Pancreas (tissue), 10 donors: ENCODE results near the gene OGDH. TPM values are rescaled to one million over a fixed set of nuclear protein-coding genes. Genes with fewer than 3 reads are reported as not detected.

Experiments used
- ATAC-seq, 4 donors: fragments of 200-7000 bp; cut with Tn5 transposase; one replicate each; pipeline versions ENCODE4 v1.8.0 to v1.9.1; 2020; ENCODE audit warnings: mild to moderate bottlenecking in 4 of 4, moderate library complexity in 4 of 4
- DNase-seq, 6 donors: peaks; one replicate each; pipeline ENCODE4 v3.0.0-alpha.2; 2020
- FAIRE-seq: peaks from 2 replicates; lab custom pipeline; 2012; peaks lifted over from hg19 to GRCh38; lab: Jason Lieb, UNC
- H3K27ac ChIP-seq, 4 donors: fragments of 200-600 bp; sonication (generic); 1 replicate in 3 of 4; 2 replicates in 1 of 4; pipeline versions ENCODE4 v1.5.0 to v1.8.0; 2020
- H3K27me3 ChIP-seq, 4 donors: fragments of 200-600 bp; one replicate each; pipeline ENCODE4 v1.8.0; 2021
- H3K36me3 ChIP-seq, 3 donors: fragments of 200-600 bp; sonication (generic) in 1 of 3; one replicate each; pipeline versions ENCODE4 v1.5.0 to v1.8.0; 2020 to 2021
- H3K4me1 ChIP-seq, 3 donors: fragments of 200-600 bp; one replicate each; pipeline ENCODE4 v1.8.0; 2021
- H3K4me3 ChIP-seq, 4 donors: fragments of 200-600 bp; sonication (generic) in 2 of 4; one replicate each; pipeline versions ENCODE4 v1.5.0 to v1.8.0; 2020 to 2021
- H3K9me3 ChIP-seq, 4 donors: fragments of 200-600 bp; one replicate each; pipeline ENCODE4 v1.8.0; 2021
- WGBS, 2 donors: extraction: QIAGEN DNeasy Blood & Tissue Kit; methylation state at CpG; one replicate each; pipeline ENCODE4 v1.1.7; 2013; 5-methylcytosine and 5-hydroxymethylcytosine counted together
- intact Hi-C, 3 donors: fragments of 100-400 bp; cut with DNase I; formaldehyde crosslinking; loops; one replicate each; pipeline versions ENCODE4 v1.11.1 to v1.14.2; 2022
- polyA plus RNA-seq, 2 donors: library from polyadenylated mRNA; stranded (reverse); fragments of 200-250 nt; gene quantifications; one replicate each; pipeline ENCODE4 v1.2.3, GENCODE V29; 2013
- total RNA-seq, 6 donors: library from RNA; stranded (reverse); fragmentation: NEBNext Ultra II Directional in 4 of 6; extraction: Animal tissue kit (Norgen Biotek cat#: 25700) in 4 of 6; gene quantifications; one replicate each; pipeline versions ENCODE4 v1.2.1 to v1.2.4, GENCODE V29; 2021 to 2023
- TF ChIP-seq, protein P1 (sequence below), 4 donors: fragments of 200-600 bp; sonication (generic) in 3 of 4; IDR thresholded peaks; one replicate each; pipeline versions ENCODE4 v1.5.0 to v1.8.0; 2021; ENCODE audit warnings: antibody characterized with exemption in 4 of 4
- donor health status: healthy with polysubstance abuse.
- donor health status: DM: no; HTN: no; CAD: no; lungs with moderate emphysema.
- donor health status: DM: no; HTN: no; CAD: no.
- donor health status: control.
- donor health status: control.
- donor health status: Bipolar disorder and iron deficiency.
- donor health status: DM: yes; HTN: yes; CAD: no.
- donor health status: DM: no; HTN: no; CAD: no.
- donor health status: DM: no; HTN: no; CAD: no.
- donor health status: DM: yes; HTN: yes; CAD: no.

The OGDH gene
- total and polyA plus RNA-seq, 8 donors: 18.4 to 49.2 (median 29.0) TPM

- TF ChIP-seq, protein P1, sequence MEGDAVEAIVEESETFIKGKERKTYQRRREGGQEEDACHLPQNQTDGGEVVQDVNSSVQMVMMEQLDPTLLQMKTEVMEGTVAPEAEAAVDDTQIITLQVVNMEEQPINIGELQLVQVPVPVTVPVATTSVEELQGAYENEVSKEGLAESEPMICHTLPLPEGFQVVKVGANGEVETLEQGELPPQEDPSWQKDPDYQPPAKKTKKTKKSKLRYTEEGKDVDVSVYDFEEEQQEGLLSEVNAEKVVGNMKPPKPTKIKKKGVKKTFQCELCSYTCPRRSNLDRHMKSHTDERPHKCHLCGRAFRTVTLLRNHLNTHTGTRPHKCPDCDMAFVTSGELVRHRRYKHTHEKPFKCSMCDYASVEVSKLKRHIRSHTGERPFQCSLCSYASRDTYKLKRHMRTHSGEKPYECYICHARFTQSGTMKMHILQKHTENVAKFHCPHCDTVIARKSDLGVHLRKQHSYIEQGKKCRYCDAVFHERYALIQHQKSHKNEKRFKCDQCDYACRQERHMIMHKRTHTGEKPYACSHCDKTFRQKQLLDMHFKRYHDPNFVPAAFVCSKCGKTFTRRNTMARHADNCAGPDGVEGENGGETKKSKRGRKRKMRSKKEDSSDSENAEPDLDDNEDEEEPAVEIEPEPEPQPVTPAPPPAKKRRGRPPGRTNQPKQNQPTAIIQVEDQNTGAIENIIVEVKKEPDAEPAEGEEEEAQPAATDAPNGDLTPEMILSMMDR (IDR thresholded peaks at IDR 0.05): no peak
- Histone ChIP-seq H3K27ac (no peak overlapping the region), H3K4me3 (no peak overlapping the region), H3K36me3 (peaks cover 0 to 6% (median 0%) of the 10 kb centered on the region in 3 donors), H3K9me3 (no peaks in the 10 kb centered on the region), H3K27me3 (no peaks in the 10 kb centered on the region), H3K4me1 (no peaks in the 10 kb centered on the region)
- ATAC-seq: no peak
- intact Hi-C loops: no loop called here
- WGBS, 2 donors: 82 to 84% methylated on average over 9 of the region's 9 CpGs
- FAIRE-seq: no peak
- no peak for DNase-seq
Observed at GRCh38 chr7:44665531-44666213, 59.2 kb downstream of the OGDH start.

DNA sequence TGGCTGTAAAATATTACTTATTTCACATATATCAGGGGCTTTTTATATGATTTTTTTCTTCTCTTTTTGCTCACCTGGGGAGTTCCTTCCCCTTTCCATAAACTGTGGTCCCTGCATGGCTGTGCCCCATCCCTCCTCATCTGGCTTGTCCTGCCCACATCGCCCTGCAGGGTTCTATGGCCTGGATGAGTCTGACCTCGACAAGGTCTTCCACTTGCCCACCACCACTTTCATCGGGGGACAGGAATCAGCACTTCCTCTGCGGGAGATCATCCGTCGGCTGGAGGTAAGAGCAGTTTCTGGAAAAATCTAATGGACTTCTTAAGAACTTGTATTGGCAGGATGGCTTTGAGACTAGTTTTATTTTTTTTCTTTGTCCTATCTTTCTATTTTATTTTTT is 60.1 kb downstream of the OGDH start:
- Histone ChIP-seq H3K4me3 (no peak overlapping the region), H3K4me1 (no peaks in the 10 kb centered on the region), H3K9me3 (no peaks in the 10 kb centered on the region), H3K27ac (no peak overlapping the region), H3K27me3 (no peaks in the 10 kb centered on the region), H3K36me3 (peaks cover 0 to 6% (median 0%) of the 10 kb centered on the region in 3 donors)
- FAIRE-seq: no peak
- intact Hi-C loops: no loop called here
- ATAC-seq: no peak
- DNase-seq: no peak
- WGBS, 2 donors: 89 to 96% methylated on average over 6 of the region's 6 CpGs
- TF ChIP-seq, protein P1 (IDR thresholded peaks at IDR 0.05): no peak

- no peak overlapping the region for H3K27ac ChIP-seq
- WGBS, 2 donors: 90 to 93% methylated on average over 3 of the region's 3 CpGs
- TF ChIP-seq, protein P1 (IDR thresholded peaks at IDR 0.05): no peak
- H3K27me3 ChIP-seq: no peaks in the 10 kb centered on the region
- H3K4me3 ChIP-seq: no peak overlapping the region
- intact Hi-C loops: no loop called here
- peaks cover 0 to 6% (median 0%) of the 10 kb centered on the region in 3 donors for H3K36me3 ChIP-seq
- no peak for FAIRE-seq
- H3K9me3 ChIP-seq: no peaks in the 10 kb centered on the region
- DNase-seq: no peak
- H3K4me1 ChIP-seq: no peaks in the 10 kb centered on the region
- ATAC-seq: no peak
Observed at GRCh38 chr7:44667190-44667589, 60.8 kb downstream of the OGDH start.

- H3K9me3 ChIP-seq: no peaks in the 10 kb centered on the region
- TF ChIP-seq, protein P1 (IDR thresholded peaks at IDR 0.05): no peak
- WGBS, 2 donors: 88 to 94% methylated on average over 1 of the region's 1 CpG
- DNase-seq (no peak), FAIRE-seq (no peak), ATAC-seq (no peak)
- H3K4me1 ChIP-seq: no peaks in the 10 kb centered on the region
- intact Hi-C loops: no loop called here
- H3K27ac ChIP-seq: no peak overlapping the region
- H3K27me3 ChIP-seq: no peaks in the 10 kb centered on the region
- H3K4me3 ChIP-seq: no peak overlapping the region
- H3K36me3 ChIP-seq: peaks cover 0 to 16% (median 1%) of the 10 kb centered on the region in 3 donors
Observed at GRCh38 chr7:44671069-44671468, 64.6 kb downstream of the OGDH start.

- FAIRE-seq (no peak), DNase-seq (no peak), ATAC-seq (no peak)
- TF ChIP-seq, protein P1 (IDR thresholded peaks at IDR 0.05): no peak
- Histone ChIP-seq H3K4me3 (no peak overlapping the region), H3K36me3 (peaks cover 0 to 10% (median 2%) of the 10 kb centered on the region in 3 donors), H3K9me3 (no peaks in the 10 kb centered on the region), H3K4me1 (no peaks in the 10 kb centered on the region), H3K27ac (no peak overlapping the region), H3K27me3 (no peaks in the 10 kb centered on the region)
- intact Hi-C loops: no loop called here
- 95 to 100% methylated on average over 2 of the region's 2 CpGs for WGBS, 2 donors
Observed at GRCh38 chr7:44673324-44673723, 66.9 kb downstream of the OGDH start.
